ENCODE measurements around the gene ARHGEF16. TPM values are rescaled to one million over a fixed set of nuclear protein-coding genes. Genes with fewer than 3 reads are reported as not detected.

ARHGEF16 gene
- total and polyA plus RNA-seq, 2 donors from 2014 or later: 15.5 to 39.3 TPM

- TF ChIP-seq, protein P1, sequence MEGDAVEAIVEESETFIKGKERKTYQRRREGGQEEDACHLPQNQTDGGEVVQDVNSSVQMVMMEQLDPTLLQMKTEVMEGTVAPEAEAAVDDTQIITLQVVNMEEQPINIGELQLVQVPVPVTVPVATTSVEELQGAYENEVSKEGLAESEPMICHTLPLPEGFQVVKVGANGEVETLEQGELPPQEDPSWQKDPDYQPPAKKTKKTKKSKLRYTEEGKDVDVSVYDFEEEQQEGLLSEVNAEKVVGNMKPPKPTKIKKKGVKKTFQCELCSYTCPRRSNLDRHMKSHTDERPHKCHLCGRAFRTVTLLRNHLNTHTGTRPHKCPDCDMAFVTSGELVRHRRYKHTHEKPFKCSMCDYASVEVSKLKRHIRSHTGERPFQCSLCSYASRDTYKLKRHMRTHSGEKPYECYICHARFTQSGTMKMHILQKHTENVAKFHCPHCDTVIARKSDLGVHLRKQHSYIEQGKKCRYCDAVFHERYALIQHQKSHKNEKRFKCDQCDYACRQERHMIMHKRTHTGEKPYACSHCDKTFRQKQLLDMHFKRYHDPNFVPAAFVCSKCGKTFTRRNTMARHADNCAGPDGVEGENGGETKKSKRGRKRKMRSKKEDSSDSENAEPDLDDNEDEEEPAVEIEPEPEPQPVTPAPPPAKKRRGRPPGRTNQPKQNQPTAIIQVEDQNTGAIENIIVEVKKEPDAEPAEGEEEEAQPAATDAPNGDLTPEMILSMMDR (IDR thresholded peaks at IDR 0.05; ENCODE audit: borderline replicate concordance, extremely low read depth, insufficient read depth): no peak
- DNase-seq (peak in 1 of 5 donors; percentile 49), FAIRE-seq (no peak)
- intact Hi-C loops (cut with DNase I): no loop called here
- H3K9me3 ChIP-seq (ENCODE audit: control insufficient read depth in 2 of 3, insufficient read depth in 1 of 3, low read length in 3 of 3): no peaks in the 10 kb centered on the region
- H3K27me3 ChIP-seq (ENCODE audit: control insufficient read depth, insufficient read depth, low read length): no peaks in the 10 kb centered on the region
- H3K4me1 ChIP-seq (ENCODE audit: control insufficient read depth in 2 of 3, insufficient read depth in 2 of 3, low read depth in 1 of 3, low read length in 3 of 3): peaks cover 0 to 2% (median 0%) of the 10 kb centered on the region in 3 donors
- H3K27ac ChIP-seq (ENCODE audit: low read depth in 2 of 2, low read length in 2 of 2): no peak overlapping the region
- no peak overlapping the region for H3K9ac ChIP-seq (ENCODE audit: low read length in 3 of 3)
- peaks cover 3 to 24% (median 4%) of the 10 kb centered on the region in 3 donors for H3K36me3 ChIP-seq (ENCODE audit: control insufficient read depth in 2 of 3, insufficient read depth in 3 of 3, low read length in 3 of 3)
- no peak overlapping the region for H3K4me3 ChIP-seq (ENCODE audit: low read length in 3 of 3)
These were observed 18.4 kb downstream of the ARHGEF16 start for GRCh38 chr1:3472906-3473305.

DNA sequence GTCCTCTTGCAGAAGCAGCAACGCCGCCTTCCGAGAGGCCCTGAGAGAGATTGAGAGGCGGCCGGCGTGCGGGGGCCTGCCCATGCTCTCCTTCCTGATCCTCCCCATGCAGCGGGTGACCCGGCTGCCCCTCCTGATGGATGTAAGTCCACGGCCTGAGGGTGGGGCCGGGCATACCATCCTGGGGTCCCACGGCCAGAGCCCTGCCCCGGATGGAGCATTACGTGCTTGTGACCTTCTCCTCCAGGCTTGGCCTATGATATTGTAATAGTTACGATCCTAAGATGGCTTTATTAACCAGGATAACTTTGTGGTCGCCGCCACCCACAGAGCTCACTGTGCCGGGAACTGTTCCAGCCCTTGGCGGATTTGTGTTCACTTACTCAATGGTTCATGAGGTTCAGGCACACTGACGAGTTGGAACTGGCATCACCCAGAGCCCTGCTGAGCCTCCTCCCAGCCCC lies 18.9 kb downstream of the ARHGEF16 start:
- intact Hi-C loops (cut with DNase I): no loop called here

DNA sequence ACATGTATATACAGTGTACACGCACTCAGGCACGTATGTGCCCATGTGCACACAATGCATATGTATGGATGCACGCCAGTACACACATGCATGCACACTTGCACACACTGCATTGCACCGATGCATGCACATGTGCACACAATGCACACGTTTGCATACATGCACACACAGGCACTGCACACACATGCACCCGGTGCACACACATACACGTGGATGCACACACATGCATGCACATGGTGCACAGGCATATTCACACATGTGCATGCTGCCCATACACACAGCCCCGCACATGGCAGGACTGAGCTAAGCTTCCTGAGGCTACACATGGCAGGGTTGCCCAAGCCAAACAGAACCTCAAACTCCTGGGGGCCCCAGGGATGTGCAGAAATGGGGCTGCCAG lies 19.6 kb downstream of the ARHGEF16 start:
- no peaks in the 10 kb centered on the region for H3K27me3 ChIP-seq (ENCODE audit: control insufficient read depth, insufficient read depth, low read length)
- no peak overlapping the region for H3K4me3 ChIP-seq (ENCODE audit: low read length in 3 of 3)
- FAIRE-seq (no peak), DNase-seq (no peak)
- intact Hi-C loops (cut with DNase I): no loop called here
- TF ChIP-seq, protein P1 (IDR thresholded peaks at IDR 0.05; ENCODE audit: borderline replicate concordance, extremely low read depth, insufficient read depth): no peak
- no peaks in the 10 kb centered on the region for H3K9me3 ChIP-seq (ENCODE audit: control insufficient read depth in 2 of 3, insufficient read depth in 1 of 3, low read length in 3 of 3)
- H3K27ac ChIP-seq (ENCODE audit: low read depth in 2 of 2, low read length in 2 of 2): no peak overlapping the region
- peaks cover 0 to 2% (median 0%) of the 10 kb centered on the region in 3 donors for H3K4me1 ChIP-seq (ENCODE audit: control insufficient read depth in 2 of 3, insufficient read depth in 2 of 3, low read depth in 1 of 3, low read length in 3 of 3)
- peaks cover 3 to 24% (median 4%) of the 10 kb centered on the region in 3 donors for H3K36me3 ChIP-seq (ENCODE audit: control insufficient read depth in 2 of 3, insufficient read depth in 3 of 3, low read length in 3 of 3)
- H3K9ac ChIP-seq (ENCODE audit: low read length in 3 of 3): no peak overlapping the region

More for the DNA sequence above, 18.9 kb downstream of the ARHGEF16 start:
- no peak for FAIRE-seq
- no peak overlapping the region for H3K9ac ChIP-seq (ENCODE audit: low read length in 3 of 3)
- H3K36me3 ChIP-seq (ENCODE audit: control insufficient read depth in 2 of 3, insufficient read depth in 3 of 3, low read length in 3 of 3): peaks cover 3 to 24% (median 4%) of the 10 kb centered on the region in 3 donors
- TF ChIP-seq, protein P1 (IDR thresholded peaks at IDR 0.05; ENCODE audit: borderline replicate concordance, extremely low read depth, insufficient read depth): no peak
- peak in 1 of 5 donors; percentile 75 for DNase-seq
- H3K27ac ChIP-seq (ENCODE audit: low read depth in 2 of 2, low read length in 2 of 2): no peak overlapping the region
- H3K4me1 ChIP-seq (ENCODE audit: control insufficient read depth in 2 of 3, insufficient read depth in 2 of 3, low read depth in 1 of 3, low read length in 3 of 3): peaks cover 0 to 2% (median 0%) of the 10 kb centered on the region in 3 donors
- no peak overlapping the region for H3K4me3 ChIP-seq (ENCODE audit: low read length in 3 of 3)
- no peaks in the 10 kb centered on the region for H3K9me3 ChIP-seq (ENCODE audit: control insufficient read depth in 2 of 3, insufficient read depth in 1 of 3, low read length in 3 of 3)
- no peaks in the 10 kb centered on the region for H3K27me3 ChIP-seq (ENCODE audit: control insufficient read depth, insufficient read depth, low read length)

GRCh38 chr1:3474421-3474820 lies 20.0 kb downstream of the ARHGEF16 start:
- intact Hi-C loops (cut with DNase I): no loop called here
- DNase-seq (no peak), FAIRE-seq (no peak)
- Histone ChIP-seq H3K4me1 (ENCODE audit: control insufficient read depth in 2 of 3, insufficient read depth in 2 of 3, low read depth in 1 of 3, low read length in 3 of 3) (peaks cover 0 to 2% (median 0%) of the 10 kb centered on the region in 3 donors), H3K36me3 (ENCODE audit: control insufficient read depth in 2 of 3, insufficient read depth in 3 of 3, low read length in 3 of 3) (peaks cover 3 to 23% (median 4%) of the 10 kb centered on the region in 3 donors), H3K4me3 (ENCODE audit: low read length in 3 of 3) (no peak overlapping the region), H3K9me3 (ENCODE audit: control insufficient read depth in 2 of 3, insufficient read depth in 1 of 3, low read length in 3 of 3) (no peaks in the 10 kb centered on the region), H3K27ac (ENCODE audit: low read depth in 2 of 2, low read length in 2 of 2) (no peak overlapping the region), H3K9ac (ENCODE audit: low read length in 3 of 3) (no peak overlapping the region), H3K27me3 (ENCODE audit: control insufficient read depth, insufficient read depth, low read length) (no peaks in the 10 kb centered on the region)
- TF ChIP-seq, protein P1 (IDR thresholded peaks at IDR 0.05; ENCODE audit: borderline replicate concordance, extremely low read depth, insufficient read depth): no peak
